Measurements from ENCODE around the gene UCP1.

DNA sequence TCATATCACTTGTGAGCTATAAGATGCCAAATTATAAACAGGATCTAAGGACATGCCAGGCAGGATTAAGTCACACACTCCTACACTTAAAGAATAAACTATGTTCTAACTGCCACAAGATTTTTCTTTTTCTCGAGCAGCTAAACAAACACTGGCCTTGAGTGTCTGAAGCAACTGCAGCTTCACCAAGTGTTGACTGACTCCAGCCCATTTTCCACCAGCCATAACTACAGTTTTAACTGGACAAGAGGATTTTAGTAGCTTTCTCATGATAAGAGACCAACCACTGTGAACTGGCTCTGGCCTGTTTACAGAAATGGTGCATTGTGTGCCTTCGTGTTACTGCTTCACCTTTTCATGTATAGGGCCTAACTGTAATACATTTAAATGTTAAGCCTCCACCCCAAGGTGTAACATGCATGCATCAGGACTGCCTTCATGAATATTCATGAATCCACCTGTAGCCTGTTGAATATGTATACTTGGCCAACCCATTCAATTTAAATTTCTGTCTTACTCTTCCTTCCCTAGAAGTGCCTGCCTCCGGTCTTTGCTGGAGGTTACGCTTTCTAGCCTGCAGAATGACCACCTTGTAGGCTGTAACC lies 10.8 kb downstream of the UCP1 start:
- TF ChIP-seq, protein P1, sequence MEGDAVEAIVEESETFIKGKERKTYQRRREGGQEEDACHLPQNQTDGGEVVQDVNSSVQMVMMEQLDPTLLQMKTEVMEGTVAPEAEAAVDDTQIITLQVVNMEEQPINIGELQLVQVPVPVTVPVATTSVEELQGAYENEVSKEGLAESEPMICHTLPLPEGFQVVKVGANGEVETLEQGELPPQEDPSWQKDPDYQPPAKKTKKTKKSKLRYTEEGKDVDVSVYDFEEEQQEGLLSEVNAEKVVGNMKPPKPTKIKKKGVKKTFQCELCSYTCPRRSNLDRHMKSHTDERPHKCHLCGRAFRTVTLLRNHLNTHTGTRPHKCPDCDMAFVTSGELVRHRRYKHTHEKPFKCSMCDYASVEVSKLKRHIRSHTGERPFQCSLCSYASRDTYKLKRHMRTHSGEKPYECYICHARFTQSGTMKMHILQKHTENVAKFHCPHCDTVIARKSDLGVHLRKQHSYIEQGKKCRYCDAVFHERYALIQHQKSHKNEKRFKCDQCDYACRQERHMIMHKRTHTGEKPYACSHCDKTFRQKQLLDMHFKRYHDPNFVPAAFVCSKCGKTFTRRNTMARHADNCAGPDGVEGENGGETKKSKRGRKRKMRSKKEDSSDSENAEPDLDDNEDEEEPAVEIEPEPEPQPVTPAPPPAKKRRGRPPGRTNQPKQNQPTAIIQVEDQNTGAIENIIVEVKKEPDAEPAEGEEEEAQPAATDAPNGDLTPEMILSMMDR (IDR thresholded peaks at IDR 0.05) = no peak
- no peak for TF ChIP-seq POLR2A (IDR thresholded peaks at IDR 0.05)

All from thyroid gland (tissue), 4 donors.